HG03342 (cell line): ENCODE measurements around the gene PVRIG.
"Not testable (repeated sequence)": the region's sequence is repeated elsewhere in the genome, so short reads cannot be mapped to it uniquely, and the experiment has no call there.

ENCODE experiments used
- ATAC-seq: cut with Tn5 transposase; IDR thresholded peaks from one replicate; pipeline ENCODE4 v1.9.1; 2021; ENCODE audit warnings: mild to moderate bottlenecking, moderate library complexity; ENCODE audit not compliant: unreplicated experiment

Gene PVRIG

DNA sequence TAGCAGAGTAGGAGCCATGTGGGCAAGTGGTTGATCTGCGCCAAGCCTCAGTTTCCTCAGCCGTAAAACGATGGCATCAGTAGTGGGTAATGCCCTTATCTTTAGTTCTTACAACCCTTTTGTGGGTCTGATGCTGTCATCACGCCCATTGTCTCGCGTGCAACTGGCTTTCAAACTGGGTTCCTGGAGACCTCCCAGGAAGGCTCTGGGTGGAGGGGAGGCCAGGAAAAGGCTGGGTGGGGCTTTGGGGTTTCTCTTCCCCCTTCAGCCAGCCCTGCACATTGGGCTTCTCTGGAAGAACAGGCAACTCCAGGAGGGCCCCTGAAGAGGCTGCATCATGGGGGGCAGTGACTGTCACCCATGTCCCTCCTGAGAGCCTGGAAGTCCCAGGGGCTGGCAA is 5.1 kb downstream of the PVRIG start:
- ATAC-seq = not testable (repeated sequence)

DNA sequence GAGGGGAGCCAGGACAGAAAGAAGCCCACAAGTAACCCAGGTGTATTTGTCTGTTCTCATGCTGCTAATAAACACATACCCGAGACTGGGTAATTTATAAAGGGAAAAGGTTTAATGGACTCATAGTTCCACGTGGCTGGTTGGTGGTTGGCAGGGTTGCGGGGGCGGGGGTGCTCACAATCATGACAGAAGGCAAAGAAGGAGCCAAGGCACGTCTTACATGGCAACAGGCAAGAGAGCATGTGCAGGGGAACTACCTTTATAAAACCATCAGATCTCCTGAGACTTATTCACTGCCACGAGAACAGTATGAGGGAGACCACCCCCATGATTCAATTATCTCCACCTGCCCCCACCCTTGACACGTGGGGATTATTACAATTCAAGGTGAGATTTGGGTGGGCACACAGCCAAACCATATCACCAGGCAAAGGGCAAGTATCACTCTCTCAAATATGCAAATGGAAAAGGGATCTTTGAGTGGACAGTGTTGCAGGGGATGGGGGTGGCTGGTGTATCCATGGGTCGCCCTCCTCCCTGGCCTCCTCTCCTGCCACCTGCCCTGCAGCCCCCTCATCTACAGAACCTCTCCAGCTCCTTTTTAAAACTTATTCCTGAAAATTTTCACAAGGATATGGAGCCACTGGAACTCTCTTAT is 15.0 kb downstream of the PVRIG start:
- not testable (repeated sequence) for ATAC-seq

DNA sequence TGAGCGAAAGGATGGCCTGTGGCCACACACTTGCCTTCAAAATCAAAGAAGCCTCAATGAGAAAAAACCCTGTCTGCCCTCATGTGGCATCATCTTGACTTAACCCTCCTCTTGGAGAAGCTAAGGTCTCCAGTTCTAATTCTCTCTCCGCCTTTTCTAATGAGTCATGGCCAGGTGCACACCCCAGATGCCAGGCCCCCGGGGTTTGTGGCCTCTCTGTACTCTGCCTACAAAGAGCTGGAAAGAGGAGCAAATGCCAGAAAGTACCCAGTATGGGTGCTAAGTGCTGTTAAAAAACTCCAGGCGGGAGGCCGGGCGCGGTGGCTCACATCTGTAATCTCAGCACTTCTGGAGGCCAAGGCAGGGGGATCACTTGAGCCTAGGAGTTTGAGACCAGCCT is 20.2 kb downstream of the PVRIG start:
- ATAC-seq = not testable (repeated sequence)

DNA sequence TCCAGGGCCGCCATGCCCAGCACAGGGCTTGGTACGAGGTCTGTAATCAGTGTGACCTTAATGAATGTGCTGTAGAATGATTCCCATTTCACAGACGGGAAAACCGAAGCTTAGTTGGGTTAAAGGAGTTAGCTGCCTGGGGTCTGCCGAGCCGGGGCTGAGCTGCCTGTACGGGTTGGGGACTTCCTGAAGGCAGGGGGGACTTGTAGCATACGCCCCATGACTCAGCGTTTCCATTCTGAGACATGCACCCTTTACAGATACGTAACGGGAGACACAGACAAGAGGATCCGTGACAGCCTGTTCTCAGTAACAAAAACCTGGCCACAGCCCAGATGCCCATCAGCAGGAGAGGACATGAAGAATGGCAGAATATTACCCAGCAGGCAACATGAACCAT is 23.6 kb downstream of the PVRIG start:
- not testable (repeated sequence) for ATAC-seq

DNA sequence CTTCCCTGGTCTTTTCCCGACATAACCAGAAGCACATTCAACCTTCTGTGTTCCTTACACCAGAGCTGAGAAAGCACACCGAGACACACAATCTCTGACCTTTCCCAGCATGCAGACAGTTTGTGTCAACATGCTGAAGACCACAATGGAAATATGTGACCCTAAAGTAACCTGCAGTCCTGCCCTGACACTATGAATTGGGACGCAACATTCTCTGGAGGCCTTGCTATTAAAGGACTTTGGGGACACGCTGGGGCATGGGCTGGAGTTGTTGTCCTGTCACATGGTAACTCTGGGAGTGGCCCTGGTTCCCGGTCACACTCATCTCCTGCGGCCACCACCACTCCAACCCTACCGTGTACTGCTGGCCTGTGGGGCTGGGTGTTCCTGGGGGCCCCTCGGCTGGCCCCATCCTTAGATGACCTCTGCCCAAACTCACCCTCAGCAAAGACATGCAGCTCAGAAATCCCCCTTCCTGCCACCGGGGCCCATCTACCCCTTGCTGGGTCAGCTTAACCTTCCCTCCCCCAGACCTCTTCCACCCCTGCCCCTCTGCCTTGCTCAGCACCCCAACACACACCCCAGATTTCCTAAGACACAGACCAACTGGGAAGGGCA is 25.3 kb downstream of the PVRIG start:
- not testable (repeated sequence) for ATAC-seq

DNA sequence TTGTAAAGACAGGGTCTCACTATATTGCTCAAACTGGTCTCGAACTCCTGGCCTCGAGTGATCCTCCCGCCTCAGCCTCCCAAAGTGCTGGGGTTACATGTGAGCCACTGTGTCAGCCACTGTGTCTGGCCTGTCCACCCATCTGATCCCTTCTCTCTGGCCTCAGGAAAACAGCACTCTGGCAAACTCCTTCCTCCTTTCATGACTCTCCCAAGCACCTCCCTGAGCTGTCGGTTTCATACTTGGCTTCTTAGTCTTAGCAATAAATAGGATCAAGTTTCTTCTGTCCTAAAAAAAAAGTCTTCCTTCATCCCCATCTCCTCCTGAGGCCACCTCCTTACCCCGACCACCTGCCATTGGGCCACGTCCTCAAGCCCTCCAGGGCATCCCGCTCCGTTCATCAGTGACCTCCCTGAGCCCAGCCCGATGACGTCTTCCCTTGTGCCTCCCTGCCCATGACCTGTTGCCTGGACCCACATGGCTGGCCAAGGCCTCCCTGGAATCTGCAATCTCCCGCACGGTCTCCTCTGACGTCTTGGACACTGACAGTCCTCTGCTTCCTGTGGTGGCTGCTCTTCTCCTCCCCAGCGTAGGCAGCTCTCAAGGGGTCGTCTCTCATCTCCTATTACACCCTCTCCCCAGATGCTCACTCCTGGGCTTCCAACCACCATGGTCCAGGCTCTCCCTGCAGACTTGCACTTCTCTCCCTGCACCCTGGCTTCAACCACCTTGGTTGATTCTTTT is 26.5 kb downstream of the PVRIG start:
- not testable (repeated sequence) for ATAC-seq

DNA sequence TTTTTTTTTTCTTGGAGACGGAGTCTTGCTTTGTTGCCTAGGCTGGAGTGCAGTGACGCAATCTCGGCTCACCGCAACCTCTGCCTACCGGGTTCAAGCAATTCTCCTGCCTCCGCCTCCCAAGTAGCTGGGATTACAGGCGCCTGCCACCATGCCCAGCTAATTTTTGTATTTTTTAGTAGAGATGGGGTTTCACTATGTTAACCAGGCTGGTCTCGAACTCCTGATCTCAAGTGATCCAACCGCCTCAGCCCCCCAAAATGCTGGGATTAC is 27.1 kb downstream of the PVRIG start:
- not testable (repeated sequence) for ATAC-seq

DNA sequence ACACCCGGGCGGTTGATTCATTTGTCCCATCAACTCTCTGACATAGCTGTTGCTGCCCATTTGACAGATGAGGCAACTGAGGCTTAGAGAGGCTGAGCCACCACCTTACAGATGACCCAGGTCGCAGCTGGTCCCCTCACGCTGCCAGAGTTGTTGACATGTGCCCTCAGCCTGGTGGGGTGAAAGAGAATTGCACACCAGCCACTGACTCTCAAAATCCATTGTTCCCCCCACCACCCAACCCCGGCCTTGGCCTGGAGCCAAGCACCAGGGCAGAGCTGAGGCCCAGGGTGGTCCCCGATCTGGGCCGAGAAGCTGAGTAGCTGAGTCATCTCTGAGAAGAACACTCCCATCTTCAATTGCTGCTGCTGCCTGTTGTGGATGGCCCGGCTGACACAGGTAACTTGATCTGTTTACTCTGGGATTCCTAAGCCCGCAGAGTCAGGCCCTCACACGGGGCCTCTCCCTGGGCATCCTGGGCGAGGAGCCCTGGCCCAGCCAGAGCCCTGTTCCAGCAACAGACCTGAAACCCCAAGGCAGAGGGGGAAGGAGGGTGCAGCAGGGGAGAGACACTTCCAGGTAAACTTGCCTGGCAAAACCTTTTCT is 27.5 kb downstream of the PVRIG start:
- ATAC-seq = no peak

DNA sequence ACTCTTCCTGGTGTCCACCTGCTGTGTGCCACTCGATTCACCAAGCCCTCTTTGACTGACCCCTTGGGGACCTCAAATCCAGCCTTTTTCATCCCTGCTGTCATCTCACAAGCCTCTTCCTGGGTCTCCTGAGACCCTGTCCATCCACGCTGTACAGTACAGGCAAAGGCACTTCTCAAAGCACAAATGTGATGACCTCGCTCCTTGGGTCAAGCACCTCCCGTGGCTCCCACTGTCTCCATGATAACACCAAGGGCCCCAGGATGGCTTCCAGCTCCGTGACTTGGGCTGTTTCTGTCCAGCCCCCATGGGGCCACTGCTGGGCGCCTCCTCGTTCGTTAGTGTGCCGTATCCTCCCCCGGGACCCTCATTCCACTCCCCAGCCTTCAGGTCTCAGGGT is 28.7 kb downstream of the PVRIG start:
- no peak for ATAC-seq

DNA sequence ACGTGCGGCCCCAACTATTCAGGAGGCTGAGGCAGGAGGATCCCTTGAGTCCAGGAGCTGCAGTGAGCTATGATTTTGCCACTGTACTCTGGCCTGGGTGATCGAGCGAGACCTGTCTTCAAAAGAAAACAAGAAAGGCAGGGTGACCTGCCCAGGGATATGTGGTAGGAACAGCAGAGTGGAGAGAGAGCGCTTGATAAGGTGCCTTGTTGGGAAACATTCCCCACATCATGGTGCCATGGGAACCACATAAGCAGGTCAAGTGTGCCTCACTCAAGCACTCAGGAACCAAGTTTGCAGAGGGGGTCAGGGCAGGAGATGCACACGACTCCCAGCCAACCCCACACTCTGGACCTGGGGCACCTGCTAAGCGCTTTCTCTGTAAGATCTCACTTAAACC is 37.3 kb downstream of the PVRIG start:
- no peak for ATAC-seq

DNA sequence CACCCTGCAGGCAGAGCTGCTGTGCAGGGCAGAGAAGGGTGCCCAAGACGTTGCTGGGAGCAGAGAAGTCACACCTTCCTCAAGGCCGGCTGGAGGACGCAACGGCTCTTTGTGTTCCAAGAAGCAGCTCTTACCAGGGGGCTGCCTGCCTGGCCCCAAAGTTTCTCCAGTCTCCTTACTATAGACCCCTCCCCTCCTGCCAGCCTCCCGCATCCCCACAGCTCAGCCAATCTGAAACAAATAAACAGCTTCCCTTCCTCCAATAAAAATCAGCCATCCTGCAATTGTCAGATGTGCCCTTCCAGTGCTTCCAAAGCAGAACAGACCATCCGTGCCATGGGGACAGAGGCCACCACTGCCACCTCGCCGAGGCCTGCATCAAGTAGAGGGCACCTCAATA is 40.2 kb downstream of the PVRIG start:
- ATAC-seq = not testable (repeated sequence)

DNA sequence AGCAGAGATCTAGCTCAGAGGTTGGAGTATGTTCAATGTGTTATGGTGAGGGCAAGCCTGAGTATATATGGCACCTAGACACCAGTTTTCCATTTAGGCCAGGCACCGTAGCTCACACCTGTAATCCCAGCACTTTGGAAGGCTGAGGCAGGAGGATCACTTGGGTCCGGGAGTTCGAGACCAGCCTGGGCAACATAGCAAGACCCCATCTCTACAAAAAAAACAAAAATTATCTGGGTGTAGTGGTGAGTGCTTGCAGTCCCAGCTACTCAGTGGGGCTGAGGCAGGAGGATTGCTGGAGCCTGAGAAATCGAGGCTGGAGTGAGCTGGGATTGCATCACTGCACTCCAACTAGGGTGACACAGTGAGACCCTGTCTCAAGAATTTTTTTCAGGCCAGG is 43.1 kb downstream of the PVRIG start:
- not testable (repeated sequence) for ATAC-seq

DNA sequence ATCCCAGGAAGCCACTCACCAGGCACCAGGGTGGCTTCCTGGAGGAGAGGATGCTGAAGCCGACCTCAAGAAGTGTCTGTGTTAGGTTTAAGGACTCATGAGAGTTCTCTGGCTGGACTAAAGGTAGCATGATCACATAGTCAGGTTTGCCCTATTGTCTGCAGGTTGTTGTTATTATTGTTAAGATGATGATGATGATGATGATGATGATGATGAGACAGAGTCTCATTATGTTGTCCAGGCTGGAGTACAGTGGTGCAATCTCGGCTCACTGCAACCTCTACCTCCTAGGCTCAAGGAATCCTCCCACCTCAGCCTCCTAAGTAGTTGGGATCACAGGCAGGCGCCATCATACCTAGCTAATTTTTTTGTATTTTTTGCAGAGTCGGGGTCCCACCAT is 44.5 kb downstream of the PVRIG start:
- not testable (repeated sequence) for ATAC-seq

DNA sequence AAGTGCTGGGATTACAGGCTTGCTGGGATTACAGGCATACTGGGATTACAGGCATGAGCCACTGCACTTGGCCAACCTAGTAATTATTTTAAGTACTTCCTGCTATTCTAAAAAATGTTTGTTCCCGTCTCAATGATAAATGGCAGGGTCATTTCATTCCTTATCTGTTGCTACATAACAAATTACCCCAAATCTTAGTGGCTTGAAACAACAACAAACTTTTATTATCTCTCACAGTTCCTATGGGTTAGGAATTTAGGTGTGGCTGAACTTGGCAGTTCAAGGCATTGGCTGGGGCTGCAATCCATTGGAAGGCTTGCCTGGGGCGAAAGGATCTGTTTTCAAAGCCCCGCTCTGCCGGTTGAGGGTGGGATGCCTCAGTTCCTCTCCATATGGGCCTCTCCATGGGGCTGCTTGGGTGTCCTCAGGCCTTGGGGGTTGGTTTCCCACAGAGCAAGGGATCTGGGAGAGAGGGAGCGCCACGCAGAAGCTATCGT is 45.0 kb downstream of the PVRIG start:
- not testable (repeated sequence) for ATAC-seq

DNA sequence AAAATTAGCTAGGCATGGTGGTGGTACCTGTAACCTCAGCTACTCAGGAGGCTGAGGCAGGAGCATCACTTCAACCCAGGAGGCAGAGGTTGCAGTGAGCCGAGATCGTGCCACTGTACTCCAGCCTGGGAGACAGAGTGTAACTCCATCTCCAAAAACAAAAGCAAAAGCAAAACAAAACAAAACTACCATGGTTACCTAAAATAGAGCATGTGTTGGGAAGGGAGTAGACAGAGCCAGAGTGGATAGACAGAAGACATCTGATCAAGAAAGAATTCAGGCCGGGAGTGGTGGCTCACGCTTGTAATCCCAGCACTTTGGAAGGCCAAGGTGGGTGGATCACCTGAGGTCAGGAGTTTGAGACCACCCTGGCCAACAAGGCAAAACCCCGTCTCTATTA is 46.1 kb downstream of the PVRIG start:
- not testable (repeated sequence) for ATAC-seq

DNA sequence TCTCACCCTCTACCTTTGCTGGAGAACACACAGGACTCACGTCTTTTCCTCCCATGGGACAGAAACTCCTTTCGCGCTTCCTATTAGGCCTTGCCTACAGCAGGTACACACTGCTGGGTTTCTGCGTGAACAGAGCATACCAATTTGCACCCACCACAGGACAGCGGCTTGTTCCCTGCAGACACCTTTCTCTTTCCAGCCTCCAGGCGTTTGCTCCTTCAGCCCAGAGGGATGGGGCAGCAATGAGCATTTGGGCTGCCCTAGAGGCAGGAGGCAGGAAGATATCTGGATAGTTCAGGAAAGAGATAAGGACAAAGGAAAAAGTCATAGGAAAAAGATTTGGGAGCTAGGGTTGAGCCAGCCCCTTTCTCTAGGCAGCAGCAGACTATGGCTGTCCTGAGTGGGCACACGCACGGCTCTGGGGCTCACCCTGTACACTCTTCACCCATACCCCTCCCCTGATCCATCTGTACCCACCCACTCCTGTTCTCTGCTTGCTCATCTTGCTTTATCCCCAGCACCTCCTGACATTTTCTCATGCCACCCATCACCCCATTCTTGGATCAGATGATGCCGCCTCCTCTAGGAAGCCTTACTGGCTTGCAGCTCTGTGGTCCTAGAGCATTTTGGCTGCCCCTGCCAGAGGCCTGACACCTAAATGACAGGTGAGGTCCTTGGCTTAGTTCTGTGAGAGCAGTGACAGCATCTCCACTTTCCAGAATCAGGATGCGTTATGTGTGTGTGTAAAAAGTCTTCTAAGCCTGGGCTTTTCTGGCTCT is 47.0 kb downstream of the PVRIG start:
- no peak for ATAC-seq

DNA sequence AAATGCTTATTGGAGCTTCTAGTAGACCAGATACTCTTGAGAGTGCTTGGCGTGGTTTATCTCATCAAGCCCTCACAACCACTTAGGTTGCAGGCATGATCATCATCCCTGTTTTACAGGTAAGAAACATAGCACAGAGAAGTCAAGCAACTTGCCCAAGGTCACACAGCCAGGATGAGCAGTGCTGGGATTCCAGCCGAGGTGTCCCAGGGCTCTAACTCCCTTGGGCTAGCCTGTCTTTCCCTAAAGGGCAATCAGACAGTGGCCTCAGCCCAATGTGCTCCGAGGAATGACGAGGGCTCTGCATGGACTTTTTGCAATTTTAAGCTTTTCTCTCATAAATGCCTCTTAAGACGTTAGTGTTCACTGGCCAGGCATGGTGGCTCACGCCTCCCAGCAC is 47.9 kb downstream of the PVRIG start:
- no peak for ATAC-seq

DNA sequence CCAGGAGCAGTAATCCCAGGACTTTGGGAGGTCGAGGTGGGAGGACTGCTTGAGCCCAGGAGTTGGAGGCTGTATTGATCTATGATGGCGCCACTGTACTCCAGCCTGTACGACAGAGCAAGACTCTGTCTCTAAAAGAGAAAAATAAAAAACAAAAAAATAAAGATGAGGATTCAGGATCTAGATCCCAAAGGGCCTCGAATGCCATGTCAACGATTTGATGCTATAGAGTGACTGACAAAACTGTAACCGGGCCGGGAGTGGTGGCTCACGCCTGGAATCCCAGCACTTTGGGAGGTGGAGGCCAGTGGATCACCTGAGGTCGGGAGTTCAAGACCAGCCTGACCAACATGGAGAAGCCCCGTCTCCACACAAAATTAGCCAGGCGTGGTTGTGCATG is 49.1 kb downstream of the PVRIG start:
- ATAC-seq = not testable (repeated sequence)

DNA sequence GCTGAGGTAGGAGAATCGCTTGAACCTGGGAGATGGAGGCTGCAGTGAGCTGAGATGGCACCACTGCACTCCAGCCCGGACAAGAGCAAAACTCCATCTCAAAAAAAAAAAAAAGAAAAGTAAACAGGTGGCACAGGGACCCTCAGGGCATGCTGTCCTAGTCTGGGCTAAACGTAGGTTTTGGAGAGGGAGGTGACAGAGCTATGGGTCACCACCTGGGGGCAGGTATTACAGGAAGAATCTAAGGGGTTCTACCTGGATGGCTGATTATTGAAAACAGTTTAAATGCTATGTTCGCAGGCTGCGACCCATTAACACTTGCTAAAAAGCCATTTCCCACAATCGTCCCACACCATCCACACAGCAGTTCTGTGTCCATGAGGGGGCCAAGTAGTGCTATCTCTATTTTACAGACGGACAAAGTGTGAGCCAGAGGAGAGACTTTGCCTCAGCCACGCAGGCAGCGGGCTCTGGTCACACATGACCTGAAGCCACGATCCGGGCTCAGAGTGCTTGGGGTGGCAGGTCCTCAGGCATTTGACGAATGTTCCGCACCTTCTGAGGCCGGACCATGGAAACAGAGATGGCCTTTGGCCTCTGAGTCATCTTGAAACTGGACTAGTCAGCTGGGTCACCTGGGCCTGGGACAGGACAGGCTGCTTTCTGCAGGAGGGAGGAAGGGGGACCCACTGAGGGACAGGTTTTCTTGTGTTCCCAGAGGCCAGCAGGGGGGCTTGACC is 49.7 kb downstream of the PVRIG start:
- ATAC-seq = not testable (repeated sequence)
